Stimulated activated CD4-positive, alpha-beta T cell treated with anti-CD3 and anti-CD28 coated beads, TNF-alpha, amount 100 ng/mL, for 24 hours (primary cell): ENCODE measurements around the gene TGM3.
"Not testable (repeated sequence)": the region's sequence is repeated elsewhere in the genome, so short reads cannot be mapped to it uniquely, and the experiment has no call there.

Experiments
- DNase-seq, 3 experiments: peaks; one replicate each; pipeline ENCODE4 v3.0.0-alpha.2; 2020; ENCODE audit warnings: low read depth in 3 of 3

Gene TGM3, protein sequence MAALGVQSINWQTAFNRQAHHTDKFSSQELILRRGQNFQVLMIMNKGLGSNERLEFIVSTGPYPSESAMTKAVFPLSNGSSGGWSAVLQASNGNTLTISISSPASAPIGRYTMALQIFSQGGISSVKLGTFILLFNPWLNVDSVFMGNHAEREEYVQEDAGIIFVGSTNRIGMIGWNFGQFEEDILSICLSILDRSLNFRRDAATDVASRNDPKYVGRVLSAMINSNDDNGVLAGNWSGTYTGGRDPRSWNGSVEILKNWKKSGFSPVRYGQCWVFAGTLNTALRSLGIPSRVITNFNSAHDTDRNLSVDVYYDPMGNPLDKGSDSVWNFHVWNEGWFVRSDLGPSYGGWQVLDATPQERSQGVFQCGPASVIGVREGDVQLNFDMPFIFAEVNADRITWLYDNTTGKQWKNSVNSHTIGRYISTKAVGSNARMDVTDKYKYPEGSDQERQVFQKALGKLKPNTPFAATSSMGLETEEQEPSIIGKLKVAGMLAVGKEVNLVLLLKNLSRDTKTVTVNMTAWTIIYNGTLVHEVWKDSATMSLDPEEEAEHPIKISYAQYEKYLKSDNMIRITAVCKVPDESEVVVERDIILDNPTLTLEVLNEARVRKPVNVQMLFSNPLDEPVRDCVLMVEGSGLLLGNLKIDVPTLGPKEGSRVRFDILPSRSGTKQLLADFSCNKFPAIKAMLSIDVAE

DNA sequence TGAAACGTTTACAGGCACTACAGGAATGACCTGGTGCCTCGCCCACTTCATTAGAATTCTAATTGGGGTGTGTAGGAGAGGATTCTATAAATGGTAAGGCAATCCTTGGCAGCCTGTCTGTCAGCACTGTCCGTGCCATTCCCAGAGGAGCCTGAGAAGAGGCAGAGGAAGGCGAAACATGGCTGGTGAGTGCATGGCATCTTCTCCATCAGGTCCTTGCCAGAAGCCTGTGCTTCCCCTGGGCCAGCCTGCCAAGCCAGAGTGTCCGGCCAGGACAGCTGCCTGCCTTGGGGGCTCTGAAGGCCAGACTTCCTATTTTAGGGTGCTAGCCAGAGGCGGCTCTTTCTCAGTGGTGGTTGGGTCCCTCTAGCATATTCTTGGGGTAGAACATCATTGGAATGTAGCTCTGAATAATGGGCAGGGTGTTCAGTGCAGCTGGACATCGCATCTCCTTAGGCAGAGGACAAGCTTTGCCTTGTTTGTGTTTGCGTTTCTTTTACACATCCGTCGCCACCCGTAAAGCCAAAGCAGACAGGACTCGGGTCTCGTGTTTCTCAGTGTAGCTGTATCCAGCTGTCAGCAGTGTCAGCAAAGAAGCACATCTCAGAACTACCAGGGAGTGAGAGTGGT lies at the start of gene TGM3:
TGM3 (plus strand) TSS at position 116 of the 630 bp plus-strand sequence; CDS start at position 179, 63 bp downstream.
- DNase-seq, result no peak

DNA sequence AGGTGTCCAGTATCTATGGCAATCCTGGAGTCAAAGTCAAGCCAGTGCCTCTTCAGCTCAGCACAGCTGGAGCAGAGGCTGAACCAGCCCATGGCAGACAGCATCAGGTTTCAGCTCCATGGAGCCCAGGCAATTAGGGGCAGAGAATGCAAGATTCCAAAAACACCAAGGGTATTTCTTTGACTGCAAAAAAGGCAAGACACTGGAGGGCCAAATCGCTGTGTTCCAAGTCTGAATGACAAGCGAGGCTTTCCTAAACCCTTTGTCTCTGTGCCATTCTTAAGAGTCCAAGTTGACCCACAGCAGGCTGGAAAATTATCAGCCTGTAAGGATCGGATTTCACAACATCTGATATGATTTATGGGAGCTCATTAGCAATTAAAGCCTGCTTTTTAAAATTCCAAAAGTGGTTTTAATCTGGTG lies 49.7 kb upstream of the TGM3 start:
- no peak for DNase-seq

DNA sequence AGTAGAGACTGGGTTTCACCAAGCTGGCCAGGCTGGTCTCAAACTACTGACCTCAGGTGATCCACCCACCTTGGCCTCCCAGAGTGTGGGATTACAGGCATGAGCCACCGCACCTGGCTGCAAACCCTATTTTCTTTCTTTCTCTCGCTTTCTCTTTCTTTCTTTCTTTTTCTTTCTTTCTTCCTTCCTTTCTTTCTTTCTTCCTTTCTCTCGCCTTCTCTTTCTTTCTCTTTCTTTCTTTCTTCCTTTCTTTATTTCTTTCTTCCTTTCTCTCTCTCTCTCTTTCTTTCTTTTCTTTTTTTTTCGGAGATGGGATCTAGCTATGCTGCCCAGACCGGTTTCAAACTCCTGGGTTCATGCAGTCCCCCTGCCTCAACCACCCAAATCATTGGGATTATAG lies 47.0 kb upstream of the TGM3 start:
- no peak for DNase-seq

DNA sequence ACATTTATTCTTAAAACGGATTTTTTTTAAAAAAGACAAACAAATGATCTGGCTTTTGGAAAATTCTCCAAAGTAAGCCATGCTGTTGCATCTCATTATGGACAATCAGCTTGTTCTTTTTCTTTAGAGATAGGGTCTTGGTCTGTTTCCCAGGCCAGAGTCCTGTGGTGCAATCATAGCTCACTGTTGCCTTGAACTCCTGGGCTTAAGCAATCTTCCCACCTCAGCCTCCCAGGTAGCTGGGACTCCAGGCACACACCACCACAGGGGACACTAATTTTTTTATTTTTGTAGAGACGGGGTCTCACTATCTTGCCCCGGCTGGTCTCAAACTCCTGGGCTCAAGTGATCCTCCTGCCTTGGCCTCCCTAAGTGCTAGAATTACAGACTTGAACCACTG lies 45.9 kb upstream of the TGM3 start:
- DNase-seq, result no peak

DNA sequence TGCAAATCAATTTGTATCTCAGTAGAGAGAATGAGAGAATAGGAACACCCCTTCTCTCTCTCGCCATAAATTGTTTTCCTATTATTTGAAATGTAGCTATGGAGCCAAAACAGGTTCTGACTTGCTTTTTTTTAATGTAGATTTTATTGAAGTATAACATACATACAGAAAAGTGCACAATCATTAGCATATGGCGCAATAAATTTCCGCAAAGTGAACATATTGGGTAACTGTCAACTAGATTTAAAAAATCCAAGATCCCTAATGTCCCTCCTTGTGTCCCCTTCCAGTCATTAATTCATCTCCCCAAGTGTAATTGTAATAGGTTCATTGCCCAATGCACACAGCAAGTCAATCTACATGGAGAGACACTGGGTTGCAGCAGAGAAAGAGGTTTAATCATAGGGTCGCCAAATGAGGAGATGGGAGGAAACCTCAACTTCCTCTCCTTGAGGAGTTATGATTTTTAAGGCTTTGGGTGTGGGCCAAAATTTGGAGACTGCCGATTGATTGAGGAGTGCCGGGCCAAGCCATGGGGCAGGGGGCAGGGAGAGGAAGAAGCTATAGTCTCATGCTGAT lies 43.3 kb upstream of the TGM3 start:
- DNase-seq, result no peak

DNA sequence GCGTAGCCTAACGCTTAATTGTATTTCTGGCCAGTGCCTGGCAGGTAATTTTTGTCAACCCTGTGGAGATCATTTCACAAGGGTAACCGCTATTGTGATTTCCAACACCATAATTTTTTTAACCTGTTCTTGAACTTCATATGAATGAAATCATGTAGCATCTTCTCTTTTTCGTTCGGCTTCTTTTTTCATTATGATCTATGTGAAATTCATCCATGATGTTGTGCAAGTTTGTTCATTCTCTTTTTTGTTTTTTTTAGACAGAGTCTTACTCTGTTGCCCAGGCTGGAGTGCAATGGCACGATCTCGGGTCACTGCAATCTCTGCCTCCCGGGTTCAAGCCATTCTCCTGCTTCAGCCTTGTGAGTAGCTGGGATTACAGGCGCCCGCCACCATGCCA lies 42.5 kb upstream of the TGM3 start:
- no peak for DNase-seq

DNA sequence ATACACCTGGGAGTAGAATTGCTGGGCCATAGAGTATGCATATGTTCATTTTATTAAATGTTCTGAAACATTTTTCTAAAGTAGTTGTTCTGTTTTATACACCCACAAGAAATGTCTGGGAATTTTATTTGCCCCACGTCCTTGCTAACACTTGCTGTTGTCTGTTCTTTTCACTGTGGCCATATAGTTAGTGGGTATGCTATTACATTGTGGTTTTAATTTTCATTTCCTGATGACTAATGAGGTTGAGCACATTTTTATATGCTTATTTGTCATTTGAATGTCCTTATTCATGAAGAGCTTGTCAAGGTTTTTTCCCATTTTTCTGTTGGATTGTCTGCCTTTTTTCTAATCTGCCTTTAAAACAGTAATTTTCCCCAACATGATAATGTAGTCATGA lies 41.5 kb upstream of the TGM3 start:
- no peak for DNase-seq

DNA sequence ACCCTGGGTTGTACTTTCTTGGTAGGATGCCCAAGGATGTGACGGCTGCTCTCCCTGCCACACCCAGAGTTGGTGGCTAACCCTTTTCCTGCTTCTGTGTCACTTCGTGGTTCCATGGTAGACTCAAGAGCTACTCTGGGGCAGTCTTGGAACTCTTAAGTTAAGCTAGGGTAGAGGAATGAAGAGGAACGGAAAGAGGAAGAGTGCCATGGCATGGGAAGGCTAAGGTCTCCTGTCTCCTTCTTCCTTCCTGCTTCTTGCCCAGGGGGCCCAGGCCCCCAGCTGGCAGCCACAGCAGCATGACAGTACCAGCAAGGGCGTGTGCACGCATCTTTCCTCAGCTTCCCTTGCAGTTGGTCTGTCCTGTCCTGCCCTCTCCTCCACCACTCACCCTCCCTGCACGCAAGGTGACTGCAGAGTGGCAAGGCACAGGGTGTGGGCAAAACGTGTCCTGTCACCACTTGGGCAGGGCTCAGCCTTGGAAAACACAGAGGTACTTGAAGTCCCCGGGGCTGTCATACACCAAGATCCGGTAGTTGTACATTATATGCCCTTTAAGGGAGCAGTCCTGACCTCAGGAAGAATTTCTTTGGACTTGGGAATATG lies 39.8 kb upstream of the TGM3 start:
- no peak for DNase-seq

DNA sequence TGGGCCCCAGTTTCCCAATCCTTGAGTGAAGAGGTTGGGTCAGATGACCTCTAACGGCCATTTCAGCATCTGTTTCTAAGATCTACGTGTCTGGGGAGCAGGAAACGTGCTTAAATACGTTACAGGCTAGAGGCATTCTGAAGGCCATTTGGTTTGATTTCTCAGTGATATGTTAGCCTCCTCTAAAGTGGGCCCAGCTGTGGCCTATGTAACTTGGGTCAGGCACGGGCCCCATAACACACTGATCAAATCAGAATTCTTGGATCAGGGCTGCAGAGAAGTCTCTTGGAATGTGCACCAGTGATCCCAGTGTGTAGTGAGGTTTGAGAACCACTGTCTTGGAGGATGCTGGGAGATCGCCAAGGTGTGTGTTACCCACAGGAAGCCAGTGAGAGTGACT lies 36.1 kb upstream of the TGM3 start:
- DNase-seq, result no peak

DNA sequence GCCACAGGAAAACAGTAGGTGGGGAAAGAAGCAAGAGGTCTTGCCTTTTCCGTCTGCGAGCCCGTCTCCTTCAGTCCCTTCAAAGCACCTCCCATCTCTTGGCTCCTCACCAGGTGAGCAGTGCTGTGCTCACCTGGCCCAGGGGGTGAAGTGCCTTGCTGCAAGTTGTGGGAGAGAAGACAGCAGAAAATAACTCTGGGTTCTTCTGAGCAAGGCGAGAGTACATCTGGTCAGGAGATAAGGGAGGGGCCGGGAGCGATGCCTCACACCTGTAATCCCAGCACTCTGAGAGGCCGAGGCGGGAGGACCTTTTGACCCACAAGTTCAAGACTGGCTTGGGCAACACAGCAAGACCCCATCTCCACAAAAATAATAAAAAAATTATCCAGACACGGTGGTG lies 35.6 kb upstream of the TGM3 start:
- no peak for DNase-seq

DNA sequence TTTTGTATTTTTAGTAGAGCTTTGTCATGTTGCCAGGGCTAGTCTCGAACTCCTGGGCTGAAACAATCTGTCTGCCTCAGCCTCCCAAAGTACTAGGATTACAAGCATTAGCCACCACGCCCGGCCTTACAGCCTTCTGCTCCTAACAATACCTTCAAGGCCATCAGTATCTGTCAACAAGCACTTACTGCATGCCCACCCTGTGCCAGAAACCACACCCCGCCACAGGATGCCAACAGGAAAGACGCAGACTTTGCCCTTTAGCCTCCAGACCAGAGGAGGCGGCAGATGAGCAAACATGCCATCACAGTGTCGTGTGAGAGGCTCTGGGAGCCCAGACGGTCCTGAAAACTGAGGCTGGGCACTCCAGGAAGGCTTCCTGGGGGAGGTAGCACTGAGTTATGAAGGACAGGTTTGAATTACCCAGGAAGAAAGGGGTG lies 34.7 kb upstream of the TGM3 start:
- no peak for DNase-seq

DNA sequence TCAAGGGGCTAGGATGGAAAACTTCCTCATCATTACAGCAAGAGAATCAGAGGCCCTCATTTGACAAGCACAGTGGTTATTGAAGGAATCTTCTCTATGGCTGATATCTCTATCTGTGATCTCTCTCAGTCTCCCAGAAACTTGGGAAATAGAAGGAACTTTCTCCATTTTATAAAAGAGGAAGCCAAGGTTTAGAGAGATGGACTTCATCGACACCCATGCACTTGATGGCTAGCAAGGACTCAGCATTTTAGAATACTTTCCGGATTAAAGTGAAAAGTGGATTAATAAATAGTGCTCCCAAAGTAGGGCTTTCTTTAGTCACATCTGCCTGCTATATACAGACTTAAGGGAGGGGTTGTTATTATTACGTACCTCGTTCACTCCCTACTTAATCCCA lies 34.2 kb upstream of the TGM3 start:
- DNase-seq, result no peak

DNA sequence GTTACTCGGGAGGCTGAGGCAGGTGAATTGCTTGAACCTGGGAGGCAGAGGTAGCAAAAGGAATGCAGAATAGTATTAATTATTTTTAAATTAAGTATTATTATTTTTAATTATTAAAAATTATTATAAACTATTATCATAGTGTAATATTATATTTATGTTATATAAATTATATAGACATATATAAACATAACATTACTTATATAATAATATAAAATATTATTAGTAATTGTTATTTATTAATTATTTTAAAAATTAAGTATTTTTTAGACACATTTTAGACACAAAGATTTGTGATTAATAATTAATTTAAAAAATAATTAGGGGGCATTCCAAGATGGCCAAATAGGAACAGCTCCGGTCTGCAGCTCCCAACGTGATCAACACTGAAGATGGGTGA lies 31.7 kb upstream of the TGM3 start:
- DNase-seq, result no peak

DNA sequence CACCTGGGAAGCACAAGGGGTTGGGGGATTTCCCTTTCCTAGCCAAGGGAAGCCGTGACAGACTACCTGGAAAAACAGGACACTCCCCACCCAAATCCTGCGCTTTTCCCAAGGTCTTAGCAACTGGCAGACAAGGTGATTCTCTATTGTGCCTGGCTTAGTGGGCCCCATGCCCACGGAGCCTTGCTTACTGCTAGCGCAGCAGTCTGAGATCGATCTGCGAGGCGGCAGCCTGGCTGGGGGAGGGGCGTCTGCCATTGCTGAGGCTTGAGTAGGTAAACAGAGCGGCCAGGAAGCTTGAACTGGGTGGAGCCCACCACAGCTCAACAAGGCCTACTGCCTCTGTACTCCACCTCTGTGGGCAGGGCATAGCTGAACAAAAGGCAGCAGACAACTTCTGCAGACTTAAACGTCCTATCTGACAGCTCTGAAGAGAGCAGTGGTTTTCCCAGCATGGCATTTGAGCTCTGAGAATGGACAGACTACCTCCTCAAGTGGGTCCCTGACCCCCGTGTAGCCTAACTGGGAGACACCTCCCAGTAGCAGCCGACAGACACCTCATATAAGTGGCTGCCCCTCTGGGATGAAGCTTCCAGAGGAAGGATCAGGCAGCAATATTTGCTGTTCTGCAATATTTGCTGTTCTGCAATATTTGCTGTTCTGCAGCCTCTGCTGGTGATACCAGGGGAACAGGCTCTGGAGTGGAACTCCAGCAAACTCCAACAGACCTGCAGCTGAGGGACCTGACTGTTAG lies 31.0 kb upstream of the TGM3 start:
- not testable (repeated sequence) for DNase-seq

DNA sequence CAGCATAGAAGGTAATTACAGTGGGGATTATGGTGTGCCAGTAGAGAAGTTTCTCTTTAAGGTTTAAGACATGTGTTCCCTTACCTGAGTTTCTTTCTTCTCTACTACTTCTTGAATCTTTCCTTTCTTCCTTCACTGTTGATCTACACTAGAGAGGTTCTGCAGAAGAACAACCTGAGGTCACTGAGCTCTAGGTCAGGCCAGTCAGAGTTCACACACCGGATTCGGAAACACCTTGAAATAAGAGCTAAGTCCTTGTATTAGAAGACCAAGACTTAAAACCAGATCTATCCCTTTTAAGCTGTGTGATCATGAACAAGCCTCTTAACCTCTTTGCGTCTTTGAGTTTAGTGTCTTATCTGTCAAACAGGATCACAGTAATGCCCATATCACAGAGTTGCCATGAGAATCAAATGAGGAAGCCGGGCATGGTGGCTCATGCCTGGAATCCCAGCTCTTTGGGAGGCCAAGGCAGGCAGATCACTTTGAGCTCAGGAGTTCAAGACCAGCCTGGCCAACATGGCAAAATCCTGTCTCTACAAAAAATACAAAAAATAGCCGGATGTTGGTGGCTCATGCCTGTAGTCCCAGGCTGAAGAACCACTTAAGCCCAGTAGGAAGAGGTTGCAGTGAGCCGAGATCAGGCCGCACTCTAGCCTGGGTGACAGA lies 22.0 kb upstream of the TGM3 start:
- DNase-seq, result no peak

DNA sequence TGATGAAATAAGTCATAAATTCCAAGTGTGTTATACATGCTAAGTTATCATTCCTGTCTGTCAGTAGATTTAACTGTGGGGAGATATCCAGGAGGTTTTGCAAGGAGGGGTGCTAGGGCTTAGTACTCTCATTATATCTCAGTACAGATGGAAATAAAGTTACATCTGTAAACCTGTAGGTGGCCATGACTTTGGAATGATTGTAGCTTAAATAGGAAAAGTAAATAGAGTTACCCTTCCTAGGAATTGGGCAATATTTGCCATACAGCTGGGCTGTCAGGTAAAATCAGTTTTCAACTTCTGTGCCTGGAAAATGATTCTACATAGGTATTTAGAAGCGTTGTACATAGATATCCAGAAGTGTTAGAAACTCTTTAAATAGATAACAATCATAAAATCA lies 19.8 kb upstream of the TGM3 start:
- no peak for DNase-seq

DNA sequence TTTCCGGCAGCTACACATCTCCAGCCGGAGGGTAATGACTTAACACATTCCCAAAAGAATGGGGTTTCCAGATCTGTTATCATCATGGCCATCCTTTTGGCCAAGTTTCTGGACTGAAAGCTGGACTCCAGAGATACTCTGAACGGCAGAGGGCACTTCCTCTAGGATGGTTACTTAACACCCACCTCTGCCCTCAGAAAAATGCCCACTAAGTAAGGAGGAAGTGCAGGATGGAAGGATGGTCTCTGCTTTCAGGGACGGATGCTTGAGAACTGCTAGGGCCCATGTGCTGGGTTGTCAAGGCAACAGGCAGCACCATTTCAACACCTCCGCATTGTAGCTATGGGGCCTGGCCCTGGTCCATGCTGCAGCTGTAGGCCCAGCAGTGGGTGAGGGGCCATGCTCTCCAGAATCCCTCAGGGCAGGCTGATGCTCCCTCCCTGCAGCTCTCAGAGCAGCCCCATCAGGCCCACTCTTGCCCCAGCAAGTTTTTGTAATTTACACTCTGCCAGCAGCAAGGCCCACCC lies 16.5 kb upstream of the TGM3 start:
- DNase-seq, result no peak

DNA sequence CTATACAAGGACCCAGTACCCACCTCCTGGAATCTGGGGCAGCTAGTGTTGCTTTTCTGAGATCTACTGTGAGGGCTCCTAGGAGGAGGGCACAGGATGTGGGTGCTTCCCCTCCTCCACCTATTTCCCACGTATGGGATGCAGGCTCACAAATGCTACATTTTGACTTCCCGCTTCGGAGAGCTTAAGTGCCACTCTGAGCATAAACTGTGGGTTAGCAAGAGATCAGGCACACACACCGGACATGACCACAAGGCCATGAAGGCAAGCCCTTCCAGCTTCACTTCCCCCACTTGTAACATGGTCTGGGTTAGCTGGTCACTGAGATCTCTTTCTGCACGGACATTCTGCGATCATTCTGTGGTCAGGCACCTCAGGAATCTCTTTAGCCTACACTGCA lies 15.7 kb upstream of the TGM3 start:
- no peak for DNase-seq

DNA sequence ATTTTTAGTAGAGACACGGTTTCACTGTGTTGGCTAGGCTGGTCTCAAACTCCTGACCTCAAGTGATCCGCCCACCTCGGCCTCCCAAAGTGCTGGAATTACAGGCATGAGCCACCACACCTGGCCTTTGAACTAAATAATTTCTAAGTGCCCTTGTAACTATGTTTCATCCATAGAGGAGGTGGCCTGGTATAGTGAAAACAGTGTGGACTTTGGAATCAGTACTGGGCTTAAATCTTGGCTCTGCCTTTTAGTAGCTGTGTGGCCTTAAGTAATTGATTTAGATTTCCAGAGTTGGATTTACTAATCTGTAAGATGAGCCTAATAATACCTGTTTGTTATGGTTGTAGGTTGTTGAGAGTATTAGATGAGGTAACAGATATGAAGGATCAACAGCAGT lies 14.2 kb upstream of the TGM3 start:
- no peak for DNase-seq

DNA sequence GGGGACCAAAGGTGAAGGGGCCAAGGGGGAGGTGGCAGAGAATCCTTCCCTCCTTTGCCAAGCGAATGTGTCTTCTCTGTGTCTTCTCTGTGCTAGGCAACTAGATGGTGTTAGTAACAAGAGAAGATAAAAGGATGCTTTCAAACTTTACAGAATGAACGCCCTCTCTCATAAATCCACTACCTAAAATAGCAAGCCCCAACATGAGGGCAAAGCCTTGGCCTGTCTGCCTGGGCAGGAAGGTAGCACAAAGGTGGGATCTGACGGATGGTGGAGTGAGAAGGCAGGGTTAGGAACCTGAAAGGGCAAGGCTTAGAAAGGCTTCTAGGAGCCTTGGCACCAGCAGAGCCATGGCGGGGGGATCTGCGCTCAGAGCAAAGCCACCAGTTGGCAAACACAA lies 13.6 kb upstream of the TGM3 start:
- no peak for DNase-seq
